GM23338 (cell line): ENCODE results near the gene CADM4. TPM values are rescaled to one million over a fixed set of nuclear protein-coding genes. Genes with fewer than 3 reads are reported as not detected.

Experiments used
- ATAC-seq: fragments of 200-7000 bp; cut with Tn5 transposase; 3 replicates; pipeline ENCODE4 v1.9.1; 2020
- DNase-seq: peaks from one replicate; pipeline ENCODE4 v3.0.0-alpha.2; 2015; ENCODE audit warnings: low spot score
- H2AFZ ChIP-seq: fragments of 200-600 bp; sonication (generic); 2 replicates; pipeline ENCODE4 v1.8.0; 2016; ENCODE audit warnings: antibody characterized with exemption, mild to moderate bottlenecking, moderate library complexity
- H3F3A ChIP-seq: fragments of 200-600 bp; sonication (generic); replicated peaks from 2 replicates; pipeline ENCODE4 v1.8.0; 2017; ENCODE audit warnings: antibody characterized with exemption, mixed run types, low read depth
- H3K27ac ChIP-seq: fragments of 200-600 bp; sonication (generic); 2 replicates; pipeline ENCODE4 v1.6.1; 2016; ENCODE audit warnings: low read depth
- H3K27me3 ChIP-seq: fragments of 200-600 bp; sonication (generic); 2 replicates; pipeline ENCODE4 v1.8.0; 2016; ENCODE audit warnings: mild to moderate bottlenecking, mixed run types, moderate library complexity; ENCODE audit not compliant: insufficient read depth
- H3K36me3 ChIP-seq: fragments of 200-600 bp; sonication (generic); 2 replicates; pipeline ENCODE4 v1.8.0; 2016; ENCODE audit warnings: mild to moderate bottlenecking; ENCODE audit not compliant: insufficient read depth
- H3K4me1 ChIP-seq: fragments of 200-600 bp; sonication (generic); 2 replicates; pipeline ENCODE4 v1.8.0; 2016; ENCODE audit warnings: mild to moderate bottlenecking, moderate library complexity; ENCODE audit not compliant: insufficient read depth
- H3K4me2 ChIP-seq: fragments of 200-600 bp; sonication (generic); 2 replicates; pipeline ENCODE4 v1.7.1; 2017; ENCODE audit warnings: mixed run types
- H3K4me3 ChIP-seq: fragments of 200-600 bp; sonication (generic); 2 replicates; pipeline ENCODE4 v1.6.1; 2016; ENCODE audit warnings: mixed run types
- H3K79me2 ChIP-seq: fragments of 200-600 bp; sonication (generic); replicated peaks from 2 replicates; pipeline ENCODE4 v1.8.0; 2017; ENCODE audit warnings: mild to moderate bottlenecking; ENCODE audit not compliant: insufficient read depth
- H3K9me2 ChIP-seq: fragments of 200-600 bp; sonication (generic); 2 replicates; pipeline ENCODE4 v1.8.0; 2017; ENCODE audit not compliant: insufficient read depth
- H4K20me1 ChIP-seq: fragments of 200-600 bp; sonication (generic); replicated peaks from 2 replicates; pipeline ENCODE4 v1.8.0; 2017; ENCODE audit warnings: mild to moderate bottlenecking; ENCODE audit not compliant: insufficient read depth
- H3K27ac Mint-ChIP-seq: 2 replicates; pipeline ENCODE4 v1.8.0; 2020; ENCODE audit warnings: inconsistent platforms, mild to moderate bottlenecking, moderate library complexity, mixed read lengths
- H3K27me3 Mint-ChIP-seq: 3 replicates; pipeline ENCODE4 v1.8.0; 2022; ENCODE audit warnings: low read depth, mild to moderate bottlenecking, moderate library complexity, mixed read lengths, inconsistent platforms; ENCODE audit not compliant: insufficient read depth, poor library complexity
- H3K36me3 Mint-ChIP-seq: 3 replicates; pipeline ENCODE4 v1.8.0; 2021; ENCODE audit warnings: low read depth, mild to moderate bottlenecking, inconsistent platforms, moderate library complexity, mixed read lengths
- H3K4me1 Mint-ChIP-seq: 3 replicates; pipeline ENCODE4 v1.8.0; 2020; ENCODE audit warnings: mild to moderate bottlenecking, inconsistent platforms, mixed read lengths
- H3K4me3 Mint-ChIP-seq: 3 replicates; pipeline ENCODE4 v1.8.0; 2021; ENCODE audit warnings: moderate library complexity, mild to moderate bottlenecking, inconsistent platforms, mixed read lengths
- H3K9me3 Mint-ChIP-seq: 3 replicates; pipeline ENCODE4 v1.8.0; 2020; ENCODE audit warnings: moderate library complexity, mild to moderate bottlenecking, inconsistent platforms, mixed read lengths
- CREB1 ChIP-seq: fragments of 250-450 bp; sonication (Bioruptor Pico); IDR thresholded peaks from 2 replicates; pipeline ENCODE4 v1.5.0; 2020; ENCODE audit warnings: low read depth, mild to moderate bottlenecking, moderate library complexity
- EZH2 ChIP-seq: fragments of 200-600 bp; sonication (generic); IDR thresholded peaks from one replicate; pipeline ENCODE4 v1.8.0; 2017; ENCODE audit warnings: antibody characterized with exemption, mild to moderate bottlenecking, low read depth; ENCODE audit not compliant: unreplicated experiment
- EZH2phosphoT487 ChIP-seq: fragments of 200-600 bp; sonication (generic); IDR thresholded peaks from one replicate; pipeline ENCODE4 v1.8.1; 2018; ENCODE audit warnings: antibody characterized with exemption; ENCODE audit not compliant: unreplicated experiment
- JUNB ChIP-seq: IDR thresholded peaks from one replicate; pipeline ENCODE4 v1.6.1; 2016; ENCODE audit warnings: antibody characterized with exemption; ENCODE audit not compliant: unreplicated experiment
- NANOG ChIP-seq: IDR thresholded peaks from 2 replicates; pipeline ENCODE4 v1.6.1; 2016; ENCODE audit warnings: antibody characterized with exemption, borderline replicate concordance
- POLR2AphosphoS5 ChIP-seq: IDR thresholded peaks from 2 replicates; pipeline ENCODE4 v1.6.1; 2016; ENCODE audit warnings: antibody characterized with exemption, low read depth
- ZNF114 ChIP-seq: fragments of 250-450 bp; sonication (Bioruptor Pico); IDR thresholded peaks from 2 replicates; pipeline ENCODE4 v1.5.0; 2020; ENCODE audit warnings: mild to moderate bottlenecking, moderate library complexity
- ZNF331 ChIP-seq: fragments of 250-450 bp; sonication (Bioruptor Pico); IDR thresholded peaks from 2 replicates; pipeline ENCODE4 v1.5.0; 2020; ENCODE audit warnings: low read depth, mild to moderate bottlenecking, moderate library complexity
- polyA plus RNA-seq: library from polyadenylated mRNA; unstranded; fragments of >200 nt; fragmentation: Nextera tagmentation; extraction: Ambion mirVana; gene quantifications from 2 replicates; pipeline ENCODE4 v1.2.1, GENCODE V29; 2016
- total RNA-seq: library from RNA; depleted of rRNA; stranded (reverse); fragments of >200 nt; shearing (Covaris generic); gene quantifications from 2 replicates; pipeline ENCODE4 v1.2.3, GENCODE V29; 2014
- TF ChIP-seq, protein P1 (sequence below), 2 experiments: fragments of 200-600 bp in 1 of 2; sonication (generic) in 1 of 2; conservative IDR thresholded peaks; 2 replicates each; pipeline versions ENCODE4 v1.5.1 to v1.6.1; 2016 to 2017; ENCODE audit warnings: antibody characterized with exemption in 2 of 2, low read depth in 2 of 2, mild to moderate bottlenecking in 2 of 2, moderate library complexity in 1 of 2
- TF ChIP-seq, protein P2 (sequence below): IDR thresholded peaks from 2 replicates; pipeline ENCODE4 v1.6.1; 2016; ENCODE audit warnings: antibody characterized with exemption

The CADM4 gene
- total and polyA plus RNA-seq, 2 experiments from 2014 or later, result 3.7 to 21.2 TPM

DNA sequence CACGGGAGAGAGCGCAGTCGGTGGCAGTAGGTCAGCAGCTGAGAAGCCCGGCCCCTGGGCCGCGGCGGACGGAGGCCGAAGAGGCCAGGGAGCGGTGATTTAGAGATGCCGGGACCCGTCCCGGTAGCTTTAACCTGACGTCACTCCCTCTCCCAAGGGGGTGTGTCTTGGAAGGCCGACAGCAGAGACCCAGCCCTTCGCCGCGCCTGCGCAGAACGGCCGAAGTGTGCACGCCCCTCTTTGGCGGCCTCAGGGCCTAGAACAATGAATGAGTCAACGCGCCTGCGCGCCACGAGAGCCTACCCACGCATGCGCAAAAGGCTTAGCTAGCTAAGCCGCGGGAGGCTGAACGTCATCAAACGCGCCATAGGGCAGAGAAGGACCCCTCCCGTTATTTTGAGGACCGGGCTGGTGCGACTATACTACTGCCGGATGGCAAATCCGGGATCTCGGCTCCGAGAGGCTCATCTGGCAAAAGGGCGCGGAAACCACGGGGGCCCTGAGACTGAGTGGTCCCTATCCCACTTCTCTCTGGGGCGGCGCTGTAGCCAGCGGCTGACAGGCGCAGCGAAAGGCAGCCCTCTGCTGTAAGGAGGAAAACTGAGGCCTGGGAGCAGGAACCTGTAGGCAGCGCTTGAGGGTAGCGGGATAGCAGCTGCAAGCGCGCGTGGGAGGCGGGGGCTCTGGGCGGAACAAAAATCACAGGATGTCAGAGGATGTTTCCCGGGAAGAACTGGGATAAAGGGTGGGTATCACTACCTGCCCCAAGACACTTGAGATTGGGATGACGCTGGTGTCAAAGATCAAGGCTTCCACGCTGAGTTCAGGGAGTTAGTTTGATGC, 43.4 kb downstream of the CADM4 start, which contains the start of the genes IRGQ and ZNF576:
TSS of gene IRGQ (minus strand) at position 136 of the 843 bp plus-strand sequence. CDS start 796 bp downstream, outside the sequence.
TSS of gene ZNF576 (plus strand) at position 597 of the 843 bp plus-strand sequence. CDS start 514 bp downstream, outside the sequence.
- Mint-ChIP-seq H3K27ac (peak within 1 kb of the TSS; percentile 100), H3K27me3 (peaks cover 14% of the 10 kb centered on the region), H3K4me1 (peaks cover 19% of the 10 kb centered on the region), H3K4me3 (peak within 1 kb of the TSS; percentile 98), H3K9me3 (peaks cover 2% of the 10 kb centered on the region; the same call in 2 of the 3 replicates), H3K36me3 (peaks cover 18% of the 10 kb centered on the region)
- Histone ChIP-seq H4K20me1 (peaks cover 8% of the 10 kb centered on the region; the same call in 1 of the 2 replicates), H3K9me2 (no peaks in the 10 kb centered on the region), H2AFZ (peak within 1 kb of the TSS; percentile 8), H3K79me2 (peaks cover 23% of the 10 kb centered on the region), H3K27me3 (no peaks in the 10 kb centered on the region), H3K27ac (peak within 1 kb of the TSS; percentile 95), H3K4me2 (peak within 1 kb of the TSS; percentile 97), H3K4me3 (peak within 1 kb of the TSS; percentile 76), H3F3A (0 out of 2 replicates have a peak, but pooled peaks cover 11% of the 10 kb centered on the region), H3K36me3 (peaks cover 8% of the 10 kb centered on the region; the same call in 1 of the 2 replicates), H3K4me1 (peaks cover 10% of the 10 kb centered on the region)
- ATAC-seq (peak; percentile 76), DNase-seq (peak; percentile 100)
- TF ChIP-seq EZH2, result no peak
- TF ChIP-seq ZNF331 (CRISPR knock-in tag), result no peak
- no peak for TF ChIP-seq JUNB
- TF ChIP-seq, protein P1, sequence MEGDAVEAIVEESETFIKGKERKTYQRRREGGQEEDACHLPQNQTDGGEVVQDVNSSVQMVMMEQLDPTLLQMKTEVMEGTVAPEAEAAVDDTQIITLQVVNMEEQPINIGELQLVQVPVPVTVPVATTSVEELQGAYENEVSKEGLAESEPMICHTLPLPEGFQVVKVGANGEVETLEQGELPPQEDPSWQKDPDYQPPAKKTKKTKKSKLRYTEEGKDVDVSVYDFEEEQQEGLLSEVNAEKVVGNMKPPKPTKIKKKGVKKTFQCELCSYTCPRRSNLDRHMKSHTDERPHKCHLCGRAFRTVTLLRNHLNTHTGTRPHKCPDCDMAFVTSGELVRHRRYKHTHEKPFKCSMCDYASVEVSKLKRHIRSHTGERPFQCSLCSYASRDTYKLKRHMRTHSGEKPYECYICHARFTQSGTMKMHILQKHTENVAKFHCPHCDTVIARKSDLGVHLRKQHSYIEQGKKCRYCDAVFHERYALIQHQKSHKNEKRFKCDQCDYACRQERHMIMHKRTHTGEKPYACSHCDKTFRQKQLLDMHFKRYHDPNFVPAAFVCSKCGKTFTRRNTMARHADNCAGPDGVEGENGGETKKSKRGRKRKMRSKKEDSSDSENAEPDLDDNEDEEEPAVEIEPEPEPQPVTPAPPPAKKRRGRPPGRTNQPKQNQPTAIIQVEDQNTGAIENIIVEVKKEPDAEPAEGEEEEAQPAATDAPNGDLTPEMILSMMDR (conservative IDR thresholded peaks at IDR 0.05; ENCODE audit: low read depth in 2 of 2), result 0 out of 4 replicates have a peak, but pooled peaks of 1 of the 2 experiments have one; percentile 15
- TF ChIP-seq, protein P2, sequence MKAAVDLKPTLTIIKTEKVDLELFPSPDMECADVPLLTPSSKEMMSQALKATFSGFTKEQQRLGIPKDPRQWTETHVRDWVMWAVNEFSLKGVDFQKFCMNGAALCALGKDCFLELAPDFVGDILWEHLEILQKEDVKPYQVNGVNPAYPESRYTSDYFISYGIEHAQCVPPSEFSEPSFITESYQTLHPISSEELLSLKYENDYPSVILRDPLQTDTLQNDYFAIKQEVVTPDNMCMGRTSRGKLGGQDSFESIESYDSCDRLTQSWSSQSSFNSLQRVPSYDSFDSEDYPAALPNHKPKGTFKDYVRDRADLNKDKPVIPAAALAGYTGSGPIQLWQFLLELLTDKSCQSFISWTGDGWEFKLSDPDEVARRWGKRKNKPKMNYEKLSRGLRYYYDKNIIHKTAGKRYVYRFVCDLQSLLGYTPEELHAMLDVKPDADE, result peak; percentile 73
- TF ChIP-seq EZH2phosphoT487, result no peak
- TF ChIP-seq CREB1, result peak; percentile 98
- peak; percentile 69 for TF ChIP-seq POLR2AphosphoS5
- TF ChIP-seq NANOG, result no peak

DNA sequence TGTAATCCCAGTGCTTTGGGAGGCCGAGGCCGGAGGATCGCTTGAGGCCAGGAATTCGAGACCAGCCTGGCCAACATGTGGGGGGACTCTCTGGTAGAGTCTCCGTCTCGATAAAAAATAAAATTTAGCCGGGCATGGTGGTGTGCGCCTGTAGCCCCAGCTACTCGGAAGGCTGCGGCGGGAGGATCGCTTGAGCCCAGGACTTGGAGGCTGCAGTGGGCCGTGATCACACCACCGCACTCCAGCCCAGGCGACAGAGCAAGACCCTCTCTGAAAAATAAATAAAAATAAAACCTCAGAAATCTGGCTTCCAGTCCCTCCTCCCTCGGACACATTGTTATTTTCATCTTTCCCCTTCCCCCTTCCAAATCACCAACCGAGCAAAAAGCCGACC, 44.0 kb downstream of the CADM4 start:
- Histone ChIP-seq H3K27me3 (no peaks in the 10 kb centered on the region), H3K4me3 (peak overlapping the region; percentile 73), H3K4me2 (peak overlapping the region; percentile 97), H3K9me2 (no peaks in the 10 kb centered on the region), H3K79me2 (peaks cover 23% of the 10 kb centered on the region), H3K27ac (peak overlapping the region; percentile 53; the same call in 1 of the 2 replicates), H2AFZ (peak overlapping the region; percentile 8), H3K4me1 (peaks cover 10% of the 10 kb centered on the region), H3F3A (0 out of 2 replicates have a peak, but pooled peaks cover 11% of the 10 kb centered on the region), H4K20me1 (peaks cover 8% of the 10 kb centered on the region; the same call in 1 of the 2 replicates), H3K36me3 (peaks cover 8% of the 10 kb centered on the region; the same call in 1 of the 2 replicates)
- H3K4me3 Mint-ChIP-seq, result peak overlapping the region; percentile 98
- peak; percentile 15 for ATAC-seq
- H3K4me1 Mint-ChIP-seq, result peaks cover 19% of the 10 kb centered on the region
- peaks cover 2% of the 10 kb centered on the region; the same call in 2 of the 3 replicates for H3K9me3 Mint-ChIP-seq
- DNase-seq, result no peak
- H3K36me3 Mint-ChIP-seq, result peaks cover 23% of the 10 kb centered on the region
- peak overlapping the region; percentile 100 for H3K27ac Mint-ChIP-seq
- peaks cover 14% of the 10 kb centered on the region for H3K27me3 Mint-ChIP-seq
- TF ChIP-seq ZNF114 (CRISPR knock-in tag) (no peak), JUNB (no peak), CREB1 (no peak)
- TF ChIP-seq, protein P2, result no peak
